Measurements from ENCODE around the gene CPTP. TPM values are rescaled to one million over a fixed set of nuclear protein-coding genes. Genes with fewer than 3 reads are reported as not detected.

The CPTP gene
- total RNA-seq, 1 donor, result 17.7 TPM

- no peak overlapping the region for H3K4me3 ChIP-seq (ENCODE audit: low read depth, low read length)
- no peak for DNase-seq (ENCODE audit: low read depth)
- no peak for TF ChIP-seq CTCF (IDR thresholded peaks at IDR 0.05; ENCODE audit: insufficient read depth, low read length)
Measured at GRCh38 chr1:1321477-1321876, 3.1 kb upstream of the CPTP start.

- TF ChIP-seq CTCF (IDR thresholded peaks at IDR 0.05; ENCODE audit: insufficient read depth, low read length), result no peak
- H3K4me3 ChIP-seq (ENCODE audit: low read depth, low read length), result no peak overlapping the region
- no peak for DNase-seq (ENCODE audit: low read depth)
Measured at GRCh38 chr1:1322418-1322817, 2.2 kb upstream of the CPTP start.

- H3K4me3 ChIP-seq (ENCODE audit: low read depth, low read length), result peak overlapping the region; percentile 13
- DNase-seq (ENCODE audit: low read depth), result no peak
- no peak for TF ChIP-seq CTCF (IDR thresholded peaks at IDR 0.05; ENCODE audit: insufficient read depth, low read length)
Measured at GRCh38 chr1:1322952-1323351, 1.6 kb upstream of the CPTP start.

GRCh38 chr1:1324084-1324523, 498 bp upstream of the CPTP start:
- TF ChIP-seq CTCF (IDR thresholded peaks at IDR 0.05; ENCODE audit: insufficient read depth, low read length), result no peak
- H3K4me3 ChIP-seq (ENCODE audit: low read depth, low read length), result peak overlapping the region; percentile 83
- DNase-seq (ENCODE audit: low read depth), result no peak

- TF ChIP-seq CTCF (IDR thresholded peaks at IDR 0.05; ENCODE audit: insufficient read depth, low read length), result no peak
- no peak for DNase-seq (ENCODE audit: low read depth)
- peak overlapping the region; percentile 84 for H3K4me3 ChIP-seq (ENCODE audit: low read depth, low read length)
Measured at GRCh38 chr1:1325288-1326074, 879 bp downstream of the CPTP start.

- peak overlapping the region; percentile 84 for H3K4me3 ChIP-seq (ENCODE audit: low read depth, low read length)
- no peak for DNase-seq (ENCODE audit: low read depth)
- TF ChIP-seq CTCF (IDR thresholded peaks at IDR 0.05; ENCODE audit: insufficient read depth, low read length), result no peak
Measured at GRCh38 chr1:1326075-1326605, 1.5 kb downstream of the CPTP start.
